Measurements from ENCODE around the gene ABL1. TPM values are rescaled to one million over a fixed set of nuclear protein-coding genes. Genes with fewer than 3 reads are reported as not detected.

Gene ABL1
- total and polyA plus RNA-seq, 2 of the 13 experiments (the other 11 are each of a cell fraction or from before 2014, with no cell fraction given), result 10.8 to 20.4 TPM

- no peak for TF ChIP-seq ZFYVE20 (CRISPR knock-in tag; IDR thresholded peaks at IDR 0.05; ENCODE audit: borderline replicate concordance, low read depth)
- TF ChIP-seq DR1 (CRISPR knock-in tag; IDR thresholded peaks at IDR 0.05), result no peak
- TF ChIP-seq CTCF (CRISPR knock-in tag; IDR thresholded peaks at IDR 0.05), result peak; percentile 37; the same call in 1 of the 2 replicates
- TF ChIP-seq POLR2G (IDR thresholded peaks at IDR 0.05; ENCODE audit: low read depth, low read length), result 0 out of 2 replicates have a peak, but pooled peaks have one; percentile 40
- peak; percentile 58 for TF ChIP-seq AGO2 (optimal IDR thresholded peaks at IDR 0.05; ENCODE audit: low read depth, low read length)
- peak; percentile 29 for TF ChIP-seq RBM22 (optimal IDR thresholded peaks at IDR 0.05; ENCODE audit: low read length)
- peak; percentile 37; the same call in 1 of the 2 replicates for TF ChIP-seq STAG1 (CRISPR knock-in tag; IDR thresholded peaks at IDR 0.05)
- TF ChIP-seq PRDM4 (CRISPR knock-in tag; IDR thresholded peaks at IDR 0.05; ENCODE audit: borderline replicate concordance), result no peak
- no peak for TF ChIP-seq SALL2 (CRISPR knock-in tag; IDR thresholded peaks at IDR 0.05)
- DNase-seq (ENCODE audit: low spot score) (no peak), ATAC-seq (peak; percentile 10), FAIRE-seq (no peak)
- Histone ChIP-seq H3K79me2 (ENCODE audit: insufficient read depth, low read length) (no peaks in the 10 kb centered on the region), H3K4me3 (replicated peaks in 1 of 3; ENCODE audit: insufficient read depth in 1 of 3, low read depth in 2 of 3, low read length in 3 of 3) (no peak overlapping the region), H3K4me2 (ENCODE audit: low read depth, low read length) (no peak overlapping the region), H3K36me3 (replicated peaks in 1 of 2; ENCODE audit: control insufficient read depth in 1 of 2, insufficient read depth in 2 of 2, low read length in 2 of 2) (peaks cover 1 to 12% of the 10 kb centered on the region in 2 experiments; a peak in 2 of 5 replicates), H3K27ac (ENCODE audit: extremely low read length, insufficient read depth, low read length) (no peak overlapping the region), H3K9me3 (ENCODE audit: low read length) (no peaks in the 10 kb centered on the region), H3K9ac (ENCODE audit: insufficient read depth, low read depth, low read length) (no peak overlapping the region), H3K4me1 (ENCODE audit: insufficient read depth, low read length) (no peaks in the 10 kb centered on the region), H2AFZ (ENCODE audit: low read length) (no peak overlapping the region), H3K27me3 (ENCODE audit: control insufficient read depth in 1 of 2, insufficient read depth in 2 of 2, low read length in 2 of 2) (peaks cover 6 to 24% of the 10 kb centered on the region in 2 experiments; a peak in 3 of 5 replicates), H4K20me1 (ENCODE audit: insufficient read depth, low read length) (no peaks in the 10 kb centered on the region)
- ChIA-PET CTCF (ENCODE audit: low intra/inter-chr PET ratio, low total read pairs) (no interaction called here), POLR2A (no interaction called here)
- BruUV-seq (replicated peaks), result no TSS peak
- in situ Hi-C loops (cut with HindIII; ENCODE audit: extremely low pct_ligation_motif_present, low pct_unique_long_range_greater_than_20kb) (loop anchor here (10.0 kb wide), 1 partner anchor 101 kb away; no protein-coding TSS in a partner anchor), intact Hi-C loops (cut with micrococcal nuclease; ENCODE audit: unreplicated experiment) (no loop called here)
- 95% methylated on average over 21 of the region's 34 CpGs for WGBS (ENCODE audit: low lambda C conversion rate)
Measured at GRCh38 chr9:130893341-130894101, 58.5 kb downstream of the ABL1 start.

All from HepG2 (cell line).